Naive thymus-derived CD4-positive, alpha-beta T cell (primary cell): Measurements from ENCODE around the gene MXD4. TPM values are rescaled to one million over a fixed set of nuclear protein-coding genes. Genes with fewer than 3 reads are reported as not detected.

Source experiments
- ATAC-seq: fragments of 150-1000 bp; cut with Tn5 transposase; 2 replicates; pipeline ENCODE4 v1.10.0; 2021; ENCODE audit warnings: mild to moderate bottlenecking, moderate library complexity
- CTCF ChIA-PET: fragments of 350-600 bp; sonication (Branson Sonifier 250); formaldehyde crosslinking; loops from one replicate; lab custom pipeline; 2021; ENCODE audit warnings: antibody characterized with exemption; lab: Charles Lee
- POLR2A ChIA-PET: fragments of 350-600 bp; sonication (Branson Sonifier 250); formaldehyde crosslinking; loops from one replicate; lab custom pipeline; 2021; ENCODE audit warnings: antibody characterized with exemption, inconsistent platforms; lab: Charles Lee
- DNase-seq, 9 donors: peaks; one replicate each; pipeline versions ENCODE4 v3.0.0 to v3.0.0-alpha.2; 2020 to 2022; ENCODE audit warnings: mixed read lengths in 1 of 9
- H3K27ac ChIP-seq: one replicate; pipeline ENCODE4 v1.7.0; 2013; ENCODE audit warnings: mild to moderate bottlenecking, low read depth, low read length, moderate library complexity
- H3K27me3 ChIP-seq, 2 donors: one replicate each; pipeline ENCODE4 v1.7.0; 2013; ENCODE audit warnings: low read length in 2 of 2, mild to moderate bottlenecking in 2 of 2, moderate library complexity in 2 of 2; ENCODE audit not compliant: control insufficient read depth in 2 of 2, insufficient read depth in 2 of 2
- H3K36me3 ChIP-seq, 3 experiments: 1 replicate in 2 of 3; 2 replicates in 1 of 3; pipeline ENCODE4 v1.7.0; 2013; ENCODE audit warnings: low read length in 3 of 3, mild to moderate bottlenecking in 3 of 3, moderate library complexity in 1 of 3; ENCODE audit not compliant: insufficient read depth in 3 of 3, control insufficient read depth in 2 of 3
- H3K4me1 ChIP-seq, 2 donors: one replicate each; pipeline ENCODE4 v1.7.0; 2013; ENCODE audit warnings: low read length in 2 of 2, mild to moderate bottlenecking in 2 of 2, moderate library complexity in 1 of 2; ENCODE audit not compliant: control insufficient read depth in 2 of 2, insufficient read depth in 2 of 2
- H3K4me3 ChIP-seq: 2 replicates; pipeline ENCODE4 v1.7.0; 2013; ENCODE audit warnings: mild to moderate bottlenecking, low read length
- H3K9me3 ChIP-seq, 3 experiments: 1 replicate in 2 of 3; 2 replicates in 1 of 3; pipeline ENCODE4 v1.7.0; 2013; ENCODE audit warnings: low read length in 3 of 3; ENCODE audit not compliant: control insufficient read depth in 2 of 3
- H3K27ac Mint-ChIP-seq, 9 donors: one replicate each; pipeline ENCODE4 v1.8.0; 2020 to 2022; ENCODE audit warnings: mixed read lengths in 9 of 9, mild to moderate bottlenecking in 8 of 9, moderate library complexity in 5 of 9, inconsistent platforms in 2 of 9
- H3K27me3 Mint-ChIP-seq, 5 donors: one replicate each; pipeline ENCODE4 v1.8.0; 2021 to 2022; ENCODE audit warnings: mixed read lengths in 5 of 5, mild to moderate bottlenecking in 1 of 5
- H3K36me3 Mint-ChIP-seq, 5 donors: one replicate each; pipeline ENCODE4 v1.8.0; 2020 to 2022; ENCODE audit warnings: mixed read lengths in 5 of 5, mild to moderate bottlenecking in 3 of 5, inconsistent platforms in 1 of 5
- H3K4me1 Mint-ChIP-seq, 7 donors: one replicate each; pipeline ENCODE4 v1.8.0; 2020 to 2022; ENCODE audit warnings: mixed read lengths in 7 of 7, mild to moderate bottlenecking in 3 of 7, inconsistent platforms in 1 of 7
- H3K4me3 Mint-ChIP-seq, 10 donors: one replicate each; pipeline ENCODE4 v1.8.0; 2020 to 2022; ENCODE audit warnings: mild to moderate bottlenecking in 10 of 10, mixed read lengths in 10 of 10, moderate library complexity in 6 of 10, inconsistent platforms in 2 of 10
- H3K9me3 Mint-ChIP-seq, 11 donors: one replicate each; pipeline ENCODE4 v1.8.0; 2020 to 2022; ENCODE audit warnings: mixed read lengths in 11 of 11, mild to moderate bottlenecking in 4 of 11, inconsistent platforms in 1 of 11, moderate library complexity in 1 of 11
- intact Hi-C, 2 donors: fragments of 100-400 bp; cut with micrococcal nuclease; formaldehyde crosslinking; loops; one replicate each; pipeline ENCODE4 v1.15.1; 2023
- polyA plus RNA-seq, 2 donors: library from polyadenylated mRNA; unstranded; fragments of 300-500 nt; fragmentation: Illumina TruSeq; gene quantifications; one replicate each; pipeline ENCODE4 v1.2.3, GENCODE V29; 2021
- total RNA-seq, 6 experiments: library from RNA in 5 of 6; stranded (reverse) in 5 of 6; gene quantifications; 1 replicate in 5 of 6; 2 replicates in 1 of 6; pipeline ENCODE4 v1.2.3 and lab custom pipeline; 2021 to 2026

Gene MXD4
- total and polyA plus RNA-seq, 7 experiments from 2014 or later = 18.9 to 106 (median 46.0) TPM

GRCh38 chr4:2254665-2255500 lies 7.0 kb downstream of the MXD4 start:
- peak overlapping the region in 4 of 9 donors; percentile 17 to 36 (median 29) for H3K27ac Mint-ChIP-seq
- H3K4me1 Mint-ChIP-seq = peaks cover 0 to 4% (median 0%) of the 10 kb centered on the region in 7 donors
- DNase-seq = peak in 1 of 9 donors; percentile 19
- H3K9me3 Mint-ChIP-seq = no peaks in the 10 kb centered on the region
- ChIA-PET POLR2A (no interaction called here), CTCF (no interaction called here)
- Histone ChIP-seq H3K4me3 (no peak overlapping the region), H3K36me3 (peaks cover 6 to 83% (median 6%) of the 10 kb centered on the region in 3 experiments), H3K9me3 (no peaks in the 10 kb centered on the region), H3K4me1 (peaks cover 0 to 5% of the 10 kb centered on the region in 2 donors), H3K27ac (no peak overlapping the region), H3K27me3 (no peaks in the 10 kb centered on the region)
- no peak for ATAC-seq
- H3K27me3 Mint-ChIP-seq = no peaks in the 10 kb centered on the region
- intact Hi-C loops = no loop called here
- H3K4me3 Mint-ChIP-seq = no peak overlapping the region
- H3K36me3 Mint-ChIP-seq = peaks cover 0 to 9% (median 0%) of the 10 kb centered on the region in 5 donors

- CTCF ChIA-PET = no interaction called here
- ATAC-seq (no peak), DNase-seq (peak in 1 of 9 donors; percentile 5)
- Histone ChIP-seq H3K9me3 (no peaks in the 10 kb centered on the region), H3K27me3 (no peaks in the 10 kb centered on the region), H3K4me1 (no peaks in the 10 kb centered on the region), H3K36me3 (peaks cover 6 to 90% (median 6%) of the 10 kb centered on the region in 3 experiments), H3K4me3 (no peak overlapping the region), H3K27ac (no peak overlapping the region)
- POLR2A ChIA-PET = no interaction called here
- H3K9me3 Mint-ChIP-seq = no peaks in the 10 kb centered on the region
- H3K4me1 Mint-ChIP-seq = peaks cover 0 to 4% (median 0%) of the 10 kb centered on the region in 7 donors
- H3K36me3 Mint-ChIP-seq = peaks cover 0 to 9% (median 0%) of the 10 kb centered on the region in 5 donors
- intact Hi-C loops = no loop called here
- peak overlapping the region in 2 of 9 donors; percentile 34 to 72 for H3K27ac Mint-ChIP-seq
- H3K27me3 Mint-ChIP-seq = no peaks in the 10 kb centered on the region
- H3K4me3 Mint-ChIP-seq = no peak overlapping the region
Measured at GRCh38 chr4:2253160-2254084, 8.5 kb downstream of the MXD4 start.

- no peak for ATAC-seq
- ChIA-PET CTCF (no interaction called here), POLR2A (no interaction called here)
- Mint-ChIP-seq H3K27me3 (no peaks in the 10 kb centered on the region), H3K4me3 (no peak overlapping the region), H3K27ac (peak overlapping the region in 1 of 9 donors; percentile 72), H3K9me3 (no peaks in the 10 kb centered on the region), H3K4me1 (peaks cover 0 to 4% (median 0%) of the 10 kb centered on the region in 7 donors), H3K36me3 (peaks cover 0 to 9% (median 0%) of the 10 kb centered on the region in 5 donors)
- Histone ChIP-seq H3K27me3 (no peaks in the 10 kb centered on the region), H3K36me3 (peaks cover 6 to 90% (median 6%) of the 10 kb centered on the region in 3 experiments), H3K9me3 (no peaks in the 10 kb centered on the region), H3K27ac (no peak overlapping the region), H3K4me1 (no peaks in the 10 kb centered on the region), H3K4me3 (no peak overlapping the region)
- no peak for DNase-seq
- intact Hi-C loops = no loop called here
Measured at GRCh38 chr4:2252530-2253091, 9.3 kb downstream of the MXD4 start.

DNA sequence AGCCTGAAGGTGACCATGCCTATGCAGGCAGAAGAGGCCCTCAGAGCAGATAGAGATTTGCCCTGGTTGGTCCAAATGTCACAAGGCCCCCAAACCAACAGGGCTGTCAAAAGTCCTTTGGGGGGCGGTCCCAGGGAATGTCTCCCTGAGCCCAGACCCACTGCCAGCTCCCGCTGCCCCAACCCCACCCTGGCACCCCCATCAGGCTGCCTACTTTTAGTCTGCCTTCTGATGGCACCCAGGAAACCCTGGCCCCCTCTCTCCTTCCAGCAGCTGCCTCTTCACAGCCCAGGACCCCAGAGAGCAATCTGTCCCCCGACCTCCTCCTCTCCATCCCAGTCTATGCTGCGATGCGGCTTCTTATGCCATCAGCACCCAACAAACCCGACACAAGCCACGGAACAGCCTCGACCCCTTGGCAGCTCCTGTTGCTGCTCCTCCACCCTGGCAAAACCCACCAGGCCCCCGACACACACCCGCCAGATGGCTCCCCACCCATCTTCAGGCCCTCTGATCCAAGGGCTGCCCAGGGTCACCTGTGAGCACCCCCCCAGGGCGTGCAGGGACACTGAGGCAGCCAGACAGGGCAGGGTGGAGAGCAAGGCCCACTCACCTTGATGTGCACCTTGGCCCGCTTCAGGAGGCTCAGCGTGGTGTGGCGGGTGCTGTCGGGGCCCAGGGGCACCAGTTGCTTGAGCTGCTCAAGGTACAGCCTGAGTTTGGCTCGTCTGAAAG lies 9.9 kb downstream of the MXD4 start:
- Histone ChIP-seq H3K4me3 (no peak overlapping the region), H3K9me3 (no peaks in the 10 kb centered on the region), H3K27me3 (no peaks in the 10 kb centered on the region), H3K4me1 (no peaks in the 10 kb centered on the region), H3K36me3 (peaks cover 6 to 84% (median 6%) of the 10 kb centered on the region in 3 experiments), H3K27ac (no peak overlapping the region)
- Mint-ChIP-seq H3K9me3 (no peaks in the 10 kb centered on the region), H3K36me3 (peaks cover 0 to 9% (median 0%) of the 10 kb centered on the region in 5 donors), H3K4me3 (no peak overlapping the region), H3K27me3 (no peaks in the 10 kb centered on the region), H3K4me1 (peaks cover 0 to 4% (median 0%) of the 10 kb centered on the region in 7 donors), H3K27ac (peak overlapping the region in 1 of 9 donors; percentile 43)
- ChIA-PET POLR2A (interaction anchor here (1.5 kb wide), 1 partner anchor 11 kb away, joined by 6 read pairs; the partner anchor contains the start of gene MXD4), CTCF (no interaction called here)
- ATAC-seq (no peak), DNase-seq (peak in 2 of 9 donors; percentile 8 to 19)
- intact Hi-C loops = no loop called here

DNA sequence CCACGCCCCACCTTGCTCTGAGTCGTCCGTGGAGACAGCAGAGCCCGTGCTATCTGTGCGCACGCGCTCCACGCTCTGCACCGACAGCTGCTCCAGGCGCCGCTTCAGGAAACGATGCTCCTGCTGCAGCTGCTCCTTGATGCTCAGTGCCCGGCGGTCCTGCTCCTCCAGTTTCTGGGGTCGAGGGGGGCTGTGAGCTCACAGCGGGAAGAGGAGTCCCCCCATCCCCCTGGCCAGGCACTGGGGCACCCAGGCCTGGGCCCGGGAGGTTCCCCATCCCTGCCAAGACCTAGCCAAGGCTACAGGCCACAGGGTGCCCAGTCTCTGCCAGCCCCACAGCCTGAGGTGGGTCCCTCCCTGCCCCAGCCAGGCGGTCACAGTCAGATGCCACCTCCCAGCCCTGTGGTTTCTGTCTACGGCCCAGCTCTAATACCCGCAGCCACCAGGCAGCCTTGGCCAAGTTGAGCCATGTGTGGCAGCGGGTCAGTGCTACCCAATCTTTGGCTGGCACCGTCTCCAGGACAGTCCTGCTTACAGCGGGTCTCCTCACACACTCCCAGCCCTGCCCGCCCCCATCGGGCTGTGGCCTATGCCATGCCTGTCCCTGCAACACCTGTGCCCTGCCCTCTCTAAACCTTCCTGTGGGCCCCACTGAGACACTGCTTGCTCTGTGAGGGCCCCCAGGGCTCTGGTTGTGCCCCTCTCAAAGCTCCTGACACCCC lies 10.7 kb downstream of the MXD4 start:
- Mint-ChIP-seq H3K27me3 (no peaks in the 10 kb centered on the region), H3K4me3 (no peak overlapping the region), H3K9me3 (no peaks in the 10 kb centered on the region), H3K36me3 (peaks cover 0 to 9% (median 0%) of the 10 kb centered on the region in 5 donors), H3K4me1 (peaks cover 0 to 4% (median 0%) of the 10 kb centered on the region in 7 donors), H3K27ac (peak overlapping the region in 1 of 9 donors; percentile 43)
- ChIA-PET CTCF (no interaction called here), POLR2A (interaction anchor here (1.5 kb wide), 1 partner anchor 11 kb away, joined by 6 read pairs; the partner anchor contains the start of gene MXD4)
- Histone ChIP-seq H3K27ac (no peak overlapping the region), H3K27me3 (no peaks in the 10 kb centered on the region), H3K4me3 (no peak overlapping the region), H3K9me3 (no peaks in the 10 kb centered on the region), H3K4me1 (no peaks in the 10 kb centered on the region), H3K36me3 (peaks cover 6 to 78% (median 6%) of the 10 kb centered on the region in 3 experiments)
- ATAC-seq = no peak
- intact Hi-C loops = no loop called here
- peak in 2 of 9 donors; percentile 6 to 20 for DNase-seq
